ENCODE data around the gene PCED1B. TPM values are rescaled to one million over a fixed set of nuclear protein-coding genes. Genes with fewer than 3 reads are reported as not detected.

The PCED1B gene
- total RNA-seq, 1 experiment from 2014 or later: 6.6 TPM

DNA sequence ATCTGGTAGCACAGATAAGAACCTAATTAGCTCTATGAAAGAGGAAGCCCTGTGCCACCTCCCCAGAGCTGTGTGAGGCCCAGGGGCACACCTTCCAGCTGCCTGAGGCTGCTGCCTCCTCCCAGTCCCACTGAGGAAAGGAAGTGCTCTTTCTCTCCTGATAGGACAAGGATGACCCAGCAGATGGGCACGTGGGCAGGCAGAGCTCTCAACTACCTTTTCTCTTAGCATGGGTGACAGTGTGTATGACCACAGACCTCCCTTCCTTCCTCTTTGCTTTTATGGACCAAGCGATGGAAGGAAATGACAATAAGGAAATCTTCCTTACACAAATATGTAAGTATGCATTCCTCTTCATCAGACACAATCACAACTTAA lies 127.9 kb downstream of the PCED1B start:
- Mint-ChIP-seq H3K27ac (no peak overlapping the region), H3K9me3 (peaks cover 9% of the 10 kb centered on the region; the same call in 1 of the 2 replicates), H3K4me3 (no peak overlapping the region), H3K36me3 (0 out of 2 replicates have a peak, but pooled peaks cover 4% of the 10 kb centered on the region), H3K4me1 (peaks cover 34% of the 10 kb centered on the region), H3K27me3 (ENCODE audit: low read depth) (no peaks in the 10 kb centered on the region)
- TF ChIP-seq ZNF121 (CRISPR knock-in tag; IDR thresholded peaks at IDR 0.05) (no peak), ESRRA (CRISPR knock-in tag; IDR thresholded peaks at IDR 0.05; ENCODE audit: borderline replicate concordance) (no peak), NR1H2 (CRISPR knock-in tag; IDR thresholded peaks at IDR 0.05) (no peak), ELF4 (CRISPR knock-in tag; IDR thresholded peaks at IDR 0.05; ENCODE audit: low read depth) (no peak), JAZF1 (CRISPR knock-in tag; IDR thresholded peaks at IDR 0.05) (no peak), IRF2 (CRISPR knock-in tag; IDR thresholded peaks at IDR 0.05; ENCODE audit: borderline replicate concordance, low read depth) (no peak), MYBL2 (CRISPR knock-in tag; IDR thresholded peaks at IDR 0.05) (no peak), NR3C1 (CRISPR knock-in tag; conservative IDR thresholded peaks at IDR 0.05; ENCODE audit: low read depth) (no peak), RELA (CRISPR knock-in tag; IDR thresholded peaks at IDR 0.05; ENCODE audit: borderline replicate concordance) (no peak)
- TF ChIP-seq, protein P1, sequence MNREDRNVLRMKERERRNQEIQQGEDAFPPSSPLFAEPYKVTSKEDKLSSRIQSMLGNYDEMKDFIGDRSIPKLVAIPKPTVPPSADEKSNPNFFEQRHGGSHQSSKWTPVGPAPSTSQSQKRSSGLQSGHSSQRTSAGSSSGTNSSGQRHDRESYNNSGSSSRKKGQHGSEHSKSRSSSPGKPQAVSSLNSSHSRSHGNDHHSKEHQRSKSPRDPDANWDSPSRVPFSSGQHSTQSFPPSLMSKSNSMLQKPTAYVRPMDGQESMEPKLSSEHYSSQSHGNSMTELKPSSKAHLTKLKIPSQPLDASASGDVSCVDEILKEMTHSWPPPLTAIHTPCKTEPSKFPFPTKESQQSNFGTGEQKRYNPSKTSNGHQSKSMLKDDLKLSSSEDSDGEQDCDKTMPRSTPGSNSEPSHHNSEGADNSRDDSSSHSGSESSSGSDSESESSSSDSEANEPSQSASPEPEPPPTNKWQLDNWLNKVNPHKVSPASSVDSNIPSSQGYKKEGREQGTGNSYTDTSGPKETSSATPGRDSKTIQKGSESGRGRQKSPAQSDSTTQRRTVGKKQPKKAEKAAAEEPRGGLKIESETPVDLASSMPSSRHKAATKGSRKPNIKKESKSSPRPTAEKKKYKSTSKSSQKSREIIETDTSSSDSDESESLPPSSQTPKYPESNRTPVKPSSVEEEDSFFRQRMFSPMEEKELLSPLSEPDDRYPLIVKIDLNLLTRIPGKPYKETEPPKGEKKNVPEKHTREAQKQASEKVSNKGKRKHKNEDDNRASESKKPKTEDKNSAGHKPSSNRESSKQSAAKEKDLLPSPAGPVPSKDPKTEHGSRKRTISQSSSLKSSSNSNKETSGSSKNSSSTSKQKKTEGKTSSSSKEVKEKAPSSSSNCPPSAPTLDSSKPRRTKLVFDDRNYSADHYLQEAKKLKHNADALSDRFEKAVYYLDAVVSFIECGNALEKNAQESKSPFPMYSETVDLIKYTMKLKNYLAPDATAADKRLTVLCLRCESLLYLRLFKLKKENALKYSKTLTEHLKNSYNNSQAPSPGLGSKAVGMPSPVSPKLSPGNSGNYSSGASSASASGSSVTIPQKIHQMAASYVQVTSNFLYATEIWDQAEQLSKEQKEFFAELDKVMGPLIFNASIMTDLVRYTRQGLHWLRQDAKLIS (CRISPR knock-in tag; IDR thresholded peaks at IDR 0.05; ENCODE audit: borderline replicate concordance): no peak
- TF ChIP-seq, protein P2, sequence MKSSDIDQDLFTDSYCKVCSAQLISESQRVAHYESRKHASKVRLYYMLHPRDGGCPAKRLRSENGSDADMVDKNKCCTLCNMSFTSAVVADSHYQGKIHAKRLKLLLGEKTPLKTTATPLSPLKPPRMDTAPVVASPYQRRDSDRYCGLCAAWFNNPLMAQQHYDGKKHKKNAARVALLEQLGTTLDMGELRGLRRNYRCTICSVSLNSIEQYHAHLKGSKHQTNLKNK (CRISPR knock-in tag; IDR thresholded peaks at IDR 0.05): no peak
- TF ChIP-seq, protein P3, sequence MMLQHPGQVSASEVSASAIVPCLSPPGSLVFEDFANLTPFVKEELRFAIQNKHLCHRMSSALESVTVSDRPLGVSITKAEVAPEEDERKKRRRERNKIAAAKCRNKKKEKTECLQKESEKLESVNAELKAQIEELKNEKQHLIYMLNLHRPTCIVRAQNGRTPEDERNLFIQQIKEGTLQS (CRISPR knock-in tag; conservative IDR thresholded peaks at IDR 0.05): no peak
- TF ChIP-seq, protein P4, sequence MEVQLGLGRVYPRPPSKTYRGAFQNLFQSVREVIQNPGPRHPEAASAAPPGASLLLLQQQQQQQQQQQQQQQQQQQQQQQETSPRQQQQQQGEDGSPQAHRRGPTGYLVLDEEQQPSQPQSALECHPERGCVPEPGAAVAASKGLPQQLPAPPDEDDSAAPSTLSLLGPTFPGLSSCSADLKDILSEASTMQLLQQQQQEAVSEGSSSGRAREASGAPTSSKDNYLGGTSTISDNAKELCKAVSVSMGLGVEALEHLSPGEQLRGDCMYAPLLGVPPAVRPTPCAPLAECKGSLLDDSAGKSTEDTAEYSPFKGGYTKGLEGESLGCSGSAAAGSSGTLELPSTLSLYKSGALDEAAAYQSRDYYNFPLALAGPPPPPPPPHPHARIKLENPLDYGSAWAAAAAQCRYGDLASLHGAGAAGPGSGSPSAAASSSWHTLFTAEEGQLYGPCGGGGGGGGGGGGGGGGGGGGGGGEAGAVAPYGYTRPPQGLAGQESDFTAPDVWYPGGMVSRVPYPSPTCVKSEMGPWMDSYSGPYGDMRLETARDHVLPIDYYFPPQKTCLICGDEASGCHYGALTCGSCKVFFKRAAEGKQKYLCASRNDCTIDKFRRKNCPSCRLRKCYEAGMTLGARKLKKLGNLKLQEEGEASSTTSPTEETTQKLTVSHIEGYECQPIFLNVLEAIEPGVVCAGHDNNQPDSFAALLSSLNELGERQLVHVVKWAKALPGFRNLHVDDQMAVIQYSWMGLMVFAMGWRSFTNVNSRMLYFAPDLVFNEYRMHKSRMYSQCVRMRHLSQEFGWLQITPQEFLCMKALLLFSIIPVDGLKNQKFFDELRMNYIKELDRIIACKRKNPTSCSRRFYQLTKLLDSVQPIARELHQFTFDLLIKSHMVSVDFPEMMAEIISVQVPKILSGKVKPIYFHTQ (CRISPR knock-in tag; IDR thresholded peaks at IDR 0.05): no peak
- TF ChIP-seq, protein P5, sequence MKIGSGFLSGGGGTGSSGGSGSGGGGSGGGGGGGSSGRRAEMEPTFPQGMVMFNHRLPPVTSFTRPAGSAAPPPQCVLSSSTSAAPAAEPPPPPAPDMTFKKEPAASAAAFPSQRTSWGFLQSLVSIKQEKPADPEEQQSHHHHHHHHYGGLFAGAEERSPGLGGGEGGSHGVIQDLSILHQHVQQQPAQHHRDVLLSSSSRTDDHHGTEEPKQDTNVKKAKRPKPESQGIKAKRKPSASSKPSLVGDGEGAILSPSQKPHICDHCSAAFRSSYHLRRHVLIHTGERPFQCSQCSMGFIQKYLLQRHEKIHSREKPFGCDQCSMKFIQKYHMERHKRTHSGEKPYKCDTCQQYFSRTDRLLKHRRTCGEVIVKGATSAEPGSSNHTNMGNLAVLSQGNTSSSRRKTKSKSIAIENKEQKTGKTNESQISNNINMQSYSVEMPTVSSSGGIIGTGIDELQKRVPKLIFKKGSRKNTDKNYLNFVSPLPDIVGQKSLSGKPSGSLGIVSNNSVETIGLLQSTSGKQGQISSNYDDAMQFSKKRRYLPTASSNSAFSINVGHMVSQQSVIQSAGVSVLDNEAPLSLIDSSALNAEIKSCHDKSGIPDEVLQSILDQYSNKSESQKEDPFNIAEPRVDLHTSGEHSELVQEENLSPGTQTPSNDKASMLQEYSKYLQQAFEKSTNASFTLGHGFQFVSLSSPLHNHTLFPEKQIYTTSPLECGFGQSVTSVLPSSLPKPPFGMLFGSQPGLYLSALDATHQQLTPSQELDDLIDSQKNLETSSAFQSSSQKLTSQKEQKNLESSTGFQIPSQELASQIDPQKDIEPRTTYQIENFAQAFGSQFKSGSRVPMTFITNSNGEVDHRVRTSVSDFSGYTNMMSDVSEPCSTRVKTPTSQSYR (CRISPR knock-in tag; IDR thresholded peaks at IDR 0.05): no peak
- TF ChIP-seq, protein P6, sequence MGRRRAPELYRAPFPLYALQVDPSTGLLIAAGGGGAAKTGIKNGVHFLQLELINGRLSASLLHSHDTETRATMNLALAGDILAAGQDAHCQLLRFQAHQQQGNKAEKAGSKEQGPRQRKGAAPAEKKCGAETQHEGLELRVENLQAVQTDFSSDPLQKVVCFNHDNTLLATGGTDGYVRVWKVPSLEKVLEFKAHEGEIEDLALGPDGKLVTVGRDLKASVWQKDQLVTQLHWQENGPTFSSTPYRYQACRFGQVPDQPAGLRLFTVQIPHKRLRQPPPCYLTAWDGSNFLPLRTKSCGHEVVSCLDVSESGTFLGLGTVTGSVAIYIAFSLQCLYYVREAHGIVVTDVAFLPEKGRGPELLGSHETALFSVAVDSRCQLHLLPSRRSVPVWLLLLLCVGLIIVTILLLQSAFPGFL (CRISPR knock-in tag; IDR thresholded peaks at IDR 0.05; ENCODE audit: borderline replicate concordance): no peak
- TF ChIP-seq, protein P7, sequence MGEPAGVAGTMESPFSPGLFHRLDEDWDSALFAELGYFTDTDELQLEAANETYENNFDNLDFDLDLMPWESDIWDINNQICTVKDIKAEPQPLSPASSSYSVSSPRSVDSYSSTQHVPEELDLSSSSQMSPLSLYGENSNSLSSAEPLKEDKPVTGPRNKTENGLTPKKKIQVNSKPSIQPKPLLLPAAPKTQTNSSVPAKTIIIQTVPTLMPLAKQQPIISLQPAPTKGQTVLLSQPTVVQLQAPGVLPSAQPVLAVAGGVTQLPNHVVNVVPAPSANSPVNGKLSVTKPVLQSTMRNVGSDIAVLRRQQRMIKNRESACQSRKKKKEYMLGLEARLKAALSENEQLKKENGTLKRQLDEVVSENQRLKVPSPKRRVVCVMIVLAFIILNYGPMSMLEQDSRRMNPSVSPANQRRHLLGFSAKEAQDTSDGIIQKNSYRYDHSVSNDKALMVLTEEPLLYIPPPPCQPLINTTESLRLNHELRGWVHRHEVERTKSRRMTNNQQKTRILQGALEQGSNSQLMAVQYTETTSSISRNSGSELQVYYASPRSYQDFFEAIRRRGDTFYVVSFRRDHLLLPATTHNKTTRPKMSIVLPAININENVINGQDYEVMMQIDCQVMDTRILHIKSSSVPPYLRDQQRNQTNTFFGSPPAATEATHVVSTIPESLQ (CRISPR knock-in tag; IDR thresholded peaks at IDR 0.05): no peak
- TF ChIP-seq, protein P8, sequence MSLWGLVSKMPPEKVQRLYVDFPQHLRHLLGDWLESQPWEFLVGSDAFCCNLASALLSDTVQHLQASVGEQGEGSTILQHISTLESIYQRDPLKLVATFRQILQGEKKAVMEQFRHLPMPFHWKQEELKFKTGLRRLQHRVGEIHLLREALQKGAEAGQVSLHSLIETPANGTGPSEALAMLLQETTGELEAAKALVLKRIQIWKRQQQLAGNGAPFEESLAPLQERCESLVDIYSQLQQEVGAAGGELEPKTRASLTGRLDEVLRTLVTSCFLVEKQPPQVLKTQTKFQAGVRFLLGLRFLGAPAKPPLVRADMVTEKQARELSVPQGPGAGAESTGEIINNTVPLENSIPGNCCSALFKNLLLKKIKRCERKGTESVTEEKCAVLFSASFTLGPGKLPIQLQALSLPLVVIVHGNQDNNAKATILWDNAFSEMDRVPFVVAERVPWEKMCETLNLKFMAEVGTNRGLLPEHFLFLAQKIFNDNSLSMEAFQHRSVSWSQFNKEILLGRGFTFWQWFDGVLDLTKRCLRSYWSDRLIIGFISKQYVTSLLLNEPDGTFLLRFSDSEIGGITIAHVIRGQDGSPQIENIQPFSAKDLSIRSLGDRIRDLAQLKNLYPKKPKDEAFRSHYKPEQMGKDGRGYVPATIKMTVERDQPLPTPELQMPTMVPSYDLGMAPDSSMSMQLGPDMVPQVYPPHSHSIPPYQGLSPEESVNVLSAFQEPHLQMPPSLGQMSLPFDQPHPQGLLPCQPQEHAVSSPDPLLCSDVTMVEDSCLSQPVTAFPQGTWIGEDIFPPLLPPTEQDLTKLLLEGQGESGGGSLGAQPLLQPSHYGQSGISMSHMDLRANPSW (CRISPR knock-in tag; conservative IDR thresholded peaks at IDR 0.05; ENCODE audit: low read depth): no peak
- TF ChIP-seq, protein P9, sequence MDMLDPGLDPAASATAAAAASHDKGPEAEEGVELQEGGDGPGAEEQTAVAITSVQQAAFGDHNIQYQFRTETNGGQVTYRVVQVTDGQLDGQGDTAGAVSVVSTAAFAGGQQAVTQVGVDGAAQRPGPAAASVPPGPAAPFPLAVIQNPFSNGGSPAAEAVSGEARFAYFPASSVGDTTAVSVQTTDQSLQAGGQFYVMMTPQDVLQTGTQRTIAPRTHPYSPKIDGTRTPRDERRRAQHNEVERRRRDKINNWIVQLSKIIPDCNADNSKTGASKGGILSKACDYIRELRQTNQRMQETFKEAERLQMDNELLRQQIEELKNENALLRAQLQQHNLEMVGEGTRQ (CRISPR knock-in tag; IDR thresholded peaks at IDR 0.05): no peak
- CTCF ChIA-PET: interaction anchor here (1.7 kb wide), 1 partner anchor 136 kb away, joined by 6 read pairs; no protein-coding TSS in a partner anchor
- no peak for DNase-seq (ENCODE audit: low spot score)
- POLR2A ChIA-PET: no interaction called here
- ATAC-seq: no peak

Measured in WTC11 (cell line).